HL-60 (cell line): Measurements from ENCODE around the gene NPIPA3.

Source experiments
- CTCF ChIP-seq: IDR thresholded peaks from one replicate; pipeline ENCODE4 v1.5.1; 2011; ENCODE audit warnings: low read length, control low read depth, inconsistent platforms; ENCODE audit not compliant: insufficient read depth
- POLR2AphosphoS5 ChIP-seq: IDR thresholded peaks from 2 replicates; pipeline ENCODE4 v1.6.1; 2012; ENCODE audit warnings: low read depth
- REST ChIP-seq: IDR thresholded peaks from 2 replicates; pipeline ENCODE4 v1.6.1; 2012; ENCODE audit warnings: low read depth; ENCODE audit not compliant: insufficient replicate concordance
- SPI1 ChIP-seq: IDR thresholded peaks from 2 replicates; pipeline ENCODE4 v1.6.1; 2012; ENCODE audit warnings: low read depth, mild to moderate bottlenecking, borderline replicate concordance

GRCh38 chr16:14669776-14670175, 33.4 kb upstream of the NPIPA3 start:
- TF ChIP-seq REST (no peak), CTCF (no peak), POLR2AphosphoS5 (no peak; the same call in 1 of the 2 replicates), SPI1 (no peak)
